ENCODE data around the gene XYLT2. TPM values are rescaled to one million over a fixed set of nuclear protein-coding genes. Genes with fewer than 3 reads are reported as not detected.

XYLT2 gene
- total and polyA plus RNA-seq, 2 of the 13 experiments (the other 11 are each of a cell fraction or from before 2014, with no cell fraction given), result 17.0 to 22.1 TPM

DNA sequence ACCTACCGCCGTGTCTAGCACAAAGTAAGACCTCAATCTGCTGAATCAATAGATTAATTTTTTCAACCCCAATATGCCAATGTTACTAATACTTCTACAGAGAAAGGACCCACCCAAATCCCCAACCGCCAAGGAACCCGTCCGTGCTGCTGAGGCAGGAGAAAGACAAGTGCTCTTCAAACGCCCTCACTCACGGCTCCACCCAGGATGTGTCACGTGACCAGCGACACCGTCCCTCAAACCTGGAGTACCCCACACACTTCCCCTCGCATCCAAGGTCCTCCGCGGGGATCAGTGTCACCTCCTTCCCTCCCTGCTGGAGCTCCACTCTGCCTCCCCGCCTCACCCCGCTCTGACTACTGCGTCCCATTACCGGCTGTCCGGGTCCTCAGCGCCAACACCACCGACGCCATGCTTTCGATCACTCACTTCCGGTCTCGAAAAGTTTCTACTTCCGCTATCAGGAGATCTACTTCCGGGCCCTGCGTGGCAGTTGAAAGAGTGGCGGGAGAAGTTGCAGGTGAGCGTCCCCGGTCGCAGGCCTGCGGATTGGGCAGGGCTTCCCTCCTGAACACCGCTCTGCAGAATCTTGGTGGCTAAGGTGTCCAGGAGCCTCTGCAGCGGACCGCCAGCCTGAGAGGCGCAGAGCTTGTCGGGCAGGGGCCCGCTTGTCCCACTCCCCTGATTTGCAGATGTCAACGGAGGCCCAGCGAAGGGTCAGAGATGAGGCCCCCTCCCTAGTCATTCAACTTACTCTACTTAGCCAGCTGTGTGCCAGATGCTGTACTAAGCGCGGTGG is 27.0 kb downstream of the XYLT2 start, which contains the start of the genes EME1 and MRPL27 (continued):
- TF ChIP-seq, protein P1, sequence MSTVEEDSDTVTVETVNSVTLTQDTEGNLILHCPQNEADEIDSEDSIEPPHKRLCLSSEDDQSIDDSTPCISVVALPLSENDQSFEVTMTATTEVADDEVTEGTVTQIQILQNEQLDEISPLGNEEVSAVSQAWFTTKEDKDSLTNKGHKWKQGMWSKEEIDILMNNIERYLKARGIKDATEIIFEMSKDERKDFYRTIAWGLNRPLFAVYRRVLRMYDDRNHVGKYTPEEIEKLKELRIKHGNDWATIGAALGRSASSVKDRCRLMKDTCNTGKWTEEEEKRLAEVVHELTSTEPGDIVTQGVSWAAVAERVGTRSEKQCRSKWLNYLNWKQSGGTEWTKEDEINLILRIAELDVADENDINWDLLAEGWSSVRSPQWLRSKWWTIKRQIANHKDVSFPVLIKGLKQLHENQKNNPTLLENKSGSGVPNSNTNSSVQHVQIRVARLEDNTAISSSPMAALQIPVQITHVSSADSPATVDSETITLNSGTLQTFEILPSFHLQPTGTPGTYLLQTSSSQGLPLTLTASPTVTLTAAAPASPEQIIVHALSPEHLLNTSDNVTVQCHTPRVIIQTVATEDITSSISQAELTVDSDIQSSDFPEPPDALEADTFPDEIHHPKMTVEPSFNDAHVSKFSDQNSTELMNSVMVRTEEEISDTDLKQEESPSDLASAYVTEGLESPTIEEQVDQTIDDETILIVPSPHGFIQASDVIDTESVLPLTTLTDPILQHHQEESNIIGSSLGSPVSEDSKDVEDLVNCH (CRISPR knock-in tag; IDR thresholded peaks at IDR 0.05), result peak; percentile 88; the same call in 1 of the 2 replicates
- peak; percentile 94 for TF ChIP-seq NFE2L1 (CRISPR knock-in tag; IDR thresholded peaks at IDR 0.05; ENCODE audit: borderline replicate concordance)
- TF ChIP-seq, protein P2, sequence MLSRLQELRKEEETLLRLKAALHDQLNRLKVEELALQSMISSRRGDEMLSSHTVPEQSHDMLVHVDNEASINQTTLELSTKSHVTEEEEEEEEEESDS (CRISPR knock-in tag; IDR thresholded peaks at IDR 0.05; ENCODE audit: borderline replicate concordance), result peak; percentile 82; the same call in 1 of the 2 replicates
- TF ChIP-seq ZNF629 (CRISPR knock-in tag; conservative IDR thresholded peaks at IDR 0.05), result 0 out of 2 replicates have a peak, but pooled peaks have one; percentile 32
- peak; percentile 96 for TF ChIP-seq ZNF430 (CRISPR knock-in tag; IDR thresholded peaks at IDR 0.05)
- TF ChIP-seq, protein P3, sequence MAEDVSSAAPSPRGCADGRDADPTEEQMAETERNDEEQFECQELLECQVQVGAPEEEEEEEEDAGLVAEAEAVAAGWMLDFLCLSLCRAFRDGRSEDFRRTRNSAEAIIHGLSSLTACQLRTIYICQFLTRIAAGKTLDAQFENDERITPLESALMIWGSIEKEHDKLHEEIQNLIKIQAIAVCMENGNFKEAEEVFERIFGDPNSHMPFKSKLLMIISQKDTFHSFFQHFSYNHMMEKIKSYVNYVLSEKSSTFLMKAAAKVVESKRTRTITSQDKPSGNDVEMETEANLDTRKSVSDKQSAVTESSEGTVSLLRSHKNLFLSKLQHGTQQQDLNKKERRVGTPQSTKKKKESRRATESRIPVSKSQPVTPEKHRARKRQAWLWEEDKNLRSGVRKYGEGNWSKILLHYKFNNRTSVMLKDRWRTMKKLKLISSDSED (CRISPR knock-in tag; IDR thresholded peaks at IDR 0.05), result no peak
- TF ChIP-seq, protein P4, sequence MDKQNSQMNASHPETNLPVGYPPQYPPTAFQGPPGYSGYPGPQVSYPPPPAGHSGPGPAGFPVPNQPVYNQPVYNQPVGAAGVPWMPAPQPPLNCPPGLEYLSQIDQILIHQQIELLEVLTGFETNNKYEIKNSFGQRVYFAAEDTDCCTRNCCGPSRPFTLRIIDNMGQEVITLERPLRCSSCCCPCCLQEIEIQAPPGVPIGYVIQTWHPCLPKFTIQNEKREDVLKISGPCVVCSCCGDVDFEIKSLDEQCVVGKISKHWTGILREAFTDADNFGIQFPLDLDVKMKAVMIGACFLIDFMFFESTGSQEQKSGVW (CRISPR knock-in tag; IDR thresholded peaks at IDR 0.05; ENCODE audit: borderline replicate concordance), result no peak
- peak; percentile 70; the same call in 1 of the 2 replicates for TF ChIP-seq KLF11 (CRISPR knock-in tag; IDR thresholded peaks at IDR 0.05)
- TF ChIP-seq EHMT2 (IDR thresholded peaks at IDR 0.05; ENCODE audit: borderline replicate concordance, low read depth, low read length), result peak; percentile 54; the same call in 1 of the 2 replicates
- no peak; the same call in 1 of the 2 replicates for TF ChIP-seq MIER2 (CRISPR knock-in tag; IDR thresholded peaks at IDR 0.05)
- TF ChIP-seq, protein P5, sequence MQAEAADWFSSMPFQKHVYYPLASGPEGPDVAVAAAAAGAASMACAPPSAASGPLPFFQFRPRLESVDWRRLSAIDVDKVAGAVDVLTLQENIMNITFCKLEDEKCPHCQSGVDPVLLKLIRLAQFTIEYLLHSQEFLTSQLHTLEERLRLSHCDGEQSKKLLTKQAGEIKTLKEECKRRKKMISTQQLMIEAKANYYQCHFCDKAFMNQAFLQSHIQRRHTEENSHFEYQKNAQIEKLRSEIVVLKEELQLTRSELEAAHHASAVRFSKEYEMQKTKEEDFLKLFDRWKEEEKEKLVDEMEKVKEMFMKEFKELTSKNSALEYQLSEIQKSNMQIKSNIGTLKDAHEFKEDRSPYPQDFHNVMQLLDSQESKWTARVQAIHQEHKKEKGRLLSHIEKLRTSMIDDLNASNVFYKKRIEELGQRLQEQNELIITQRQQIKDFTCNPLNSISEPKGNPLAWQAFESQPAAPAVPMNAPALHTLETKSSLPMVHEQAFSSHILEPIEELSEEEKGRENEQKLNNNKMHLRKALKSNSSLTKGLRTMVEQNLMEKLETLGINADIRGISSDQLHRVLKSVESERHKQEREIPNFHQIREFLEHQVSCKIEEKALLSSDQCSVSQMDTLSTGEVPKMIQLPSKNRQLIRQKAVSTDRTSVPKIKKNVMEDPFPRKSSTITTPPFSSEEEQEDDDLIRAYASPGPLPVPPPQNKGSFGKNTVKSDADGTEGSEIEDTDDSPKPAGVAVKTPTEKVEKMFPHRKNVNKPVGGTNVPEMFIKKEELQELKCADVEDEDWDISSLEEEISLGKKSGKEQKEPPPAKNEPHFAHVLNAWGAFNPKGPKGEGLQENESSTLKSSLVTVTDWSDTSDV (CRISPR knock-in tag; IDR thresholded peaks at IDR 0.05), result peak; percentile 81; the same call in 1 of the 2 replicates
- TF ChIP-seq, protein P6, sequence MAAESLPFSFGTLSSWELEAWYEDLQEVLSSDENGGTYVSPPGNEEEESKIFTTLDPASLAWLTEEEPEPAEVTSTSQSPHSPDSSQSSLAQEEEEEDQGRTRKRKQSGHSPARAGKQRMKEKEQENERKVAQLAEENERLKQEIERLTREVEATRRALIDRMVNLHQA (CRISPR knock-in tag; IDR thresholded peaks at IDR 0.05), result no peak
- peak; percentile 80; the same call in 1 of the 2 replicates for TF ChIP-seq ZSCAN22 (CRISPR knock-in tag; IDR thresholded peaks at IDR 0.05)
- TF ChIP-seq ZNF292 (CRISPR knock-in tag; IDR thresholded peaks at IDR 0.05; ENCODE audit: borderline replicate concordance, low read depth), result peak; percentile 21; the same call in 1 of the 2 replicates
- peak; percentile 93 for TF ChIP-seq ARNT2 (CRISPR knock-in tag; IDR thresholded peaks at IDR 0.05; ENCODE audit: low read depth)
- peak; percentile 95 for TF ChIP-seq GTF3A (CRISPR knock-in tag; conservative IDR thresholded peaks at IDR 0.05)
- TF ChIP-seq RNF2 (conservative IDR thresholded peaks at IDR 0.05; ENCODE audit: low read depth), result peak; percentile 84
- TF ChIP-seq NR2F1 (CRISPR knock-in tag; IDR thresholded peaks at IDR 0.05), result peak in 1 of 2 experiments; percentile 20; a peak in 1 of 4 replicates
- no peak for TF ChIP-seq MAFF (IDR thresholded peaks at IDR 0.05; ENCODE audit: low read depth, low read length)
- peak; percentile 45 for TF ChIP-seq ISL2 (CRISPR knock-in tag; IDR thresholded peaks at IDR 0.05)

All from HepG2 (cell line).